Mammary epithelial cell (primary cell): Measurements from ENCODE around the gene NUFIP1.

Experiments
- CTCF ChIP-seq, 2 donors: IDR thresholded peaks in 1 of 2; conservative IDR thresholded peaks in 1 of 2; 2 replicates each; pipeline ENCODE4 v1.5.1; 2011 to 2012; ENCODE audit warnings: inconsistent platforms in 2 of 2, low read length in 2 of 2, mild to moderate bottlenecking in 2 of 2, control low read depth in 1 of 2, low read depth in 1 of 2; ENCODE audit not compliant: insufficient read depth in 1 of 2; ENCODE audit errors: extremely low read depth in 1 of 2
- EZH2 ChIP-seq: IDR thresholded peaks from 2 replicates; pipeline ENCODE4 v1.6.1; 2012; ENCODE audit warnings: low read length, inconsistent platforms, borderline replicate concordance

DNA sequence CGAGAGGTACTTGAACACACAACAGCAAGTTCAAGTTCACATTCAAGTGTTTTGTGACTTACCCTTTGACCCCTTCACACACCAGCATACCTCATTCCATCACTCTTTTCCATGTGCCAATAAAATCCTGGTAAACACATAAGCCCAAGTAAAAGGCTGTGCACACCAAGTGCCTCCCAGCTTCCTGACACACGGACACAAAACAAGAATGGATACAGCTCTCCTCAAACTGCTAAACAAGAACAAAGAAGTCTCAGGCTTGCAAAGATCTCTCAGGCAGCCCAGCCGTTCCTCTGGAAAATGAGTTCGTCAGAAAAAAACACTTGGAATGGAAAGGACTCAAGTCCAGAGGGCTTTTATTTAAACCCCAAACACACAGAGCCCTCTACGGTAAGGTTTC, 83.7 kb downstream of the NUFIP1 start:
- TF ChIP-seq CTCF (conservative IDR thresholded peaks at IDR 0.05 in 1 of 2, IDR thresholded peaks at IDR 0.05 in 1 of 2; ENCODE audit: extremely low read depth in 1 of 2, insufficient read depth in 1 of 2, low read depth in 1 of 2, low read length in 2 of 2) (no peak), EZH2 (no peak)
